Right renal pelvis (tissue), 4 donors: ENCODE measurements around the gene IL17RD. TPM values are rescaled to one million over a fixed set of nuclear protein-coding genes. Genes with fewer than 3 reads are reported as not detected.

Source experiments
- DNase-seq, 4 donors: peaks; one replicate each; pipeline ENCODE4 v3.0.0-alpha.2; 2013; ENCODE audit warnings: low read depth in 4 of 4, low spot score in 3 of 4, missing footprints in 1 of 4
- polyA plus RNA-seq, 4 donors: library from polyadenylated mRNA; unstranded; fragments of 120-200 nt; gene quantifications; one replicate each; pipeline ENCODE4 v1.2.1, GENCODE V29; 2013; ENCODE audit not compliant: insufficient read length in 4 of 4

IL17RD gene
- polyA plus RNA-seq, 4 donors: 48.0 to 54.7 (median 52.6) TPM

DNA sequence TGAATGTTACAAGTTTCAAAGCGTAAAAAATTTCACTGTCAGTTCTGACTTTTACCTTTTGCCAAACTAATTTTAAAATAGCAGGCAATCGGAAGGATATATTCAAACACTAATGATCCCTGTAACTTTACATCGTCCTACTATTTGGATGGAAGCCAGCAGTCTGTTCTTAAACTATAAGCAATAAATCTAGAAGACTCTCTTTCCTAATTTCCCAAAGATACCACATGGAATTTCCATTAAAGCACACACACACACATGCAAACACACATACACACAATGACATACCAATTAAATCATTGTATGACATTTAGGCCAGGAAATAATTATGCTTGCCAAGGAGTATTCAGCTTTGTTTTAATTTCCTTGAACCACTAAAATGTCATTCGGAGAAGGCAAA, 32.0 kb downstream of the IL17RD start:
- DNase-seq: no peak

DNA sequence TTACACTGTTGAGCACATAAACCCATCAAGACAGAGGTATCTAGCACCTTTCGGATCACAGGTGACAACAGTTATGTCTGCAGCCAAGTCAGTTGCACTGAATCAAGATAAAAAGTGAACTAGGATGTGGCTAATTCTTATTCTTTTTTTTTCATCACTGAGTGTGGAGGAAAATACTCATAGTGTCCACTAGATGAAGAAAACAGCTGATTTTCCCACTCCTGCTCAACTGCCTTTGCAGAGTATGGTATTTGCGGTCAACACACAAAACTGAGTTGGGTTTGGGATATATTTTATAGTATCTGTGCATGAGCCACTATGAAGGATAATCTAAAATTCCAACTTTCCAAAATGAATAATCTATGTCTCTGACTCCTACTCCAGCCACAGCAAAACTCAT, 32.5 kb downstream of the IL17RD start:
- DNase-seq: no peak

DNA sequence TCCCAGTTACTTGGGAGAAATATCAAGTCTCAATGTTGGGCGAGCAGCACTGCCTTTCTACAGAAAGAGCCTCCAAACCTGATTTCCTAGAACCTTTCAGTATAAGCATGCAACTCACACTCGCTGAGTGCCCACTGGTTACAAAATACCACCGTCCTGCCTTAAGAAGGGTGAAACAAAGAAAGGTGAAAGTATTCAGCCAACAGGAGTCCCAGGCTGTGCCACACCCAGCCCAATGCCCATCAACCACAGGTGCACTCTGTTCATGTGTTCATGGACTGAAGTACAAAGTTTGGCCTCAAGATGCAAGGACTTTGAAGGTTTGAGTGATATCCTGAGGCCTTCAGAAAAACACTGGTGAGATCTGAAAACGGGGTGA, 34.0 kb downstream of the IL17RD start:
- DNase-seq: no peak

DNA sequence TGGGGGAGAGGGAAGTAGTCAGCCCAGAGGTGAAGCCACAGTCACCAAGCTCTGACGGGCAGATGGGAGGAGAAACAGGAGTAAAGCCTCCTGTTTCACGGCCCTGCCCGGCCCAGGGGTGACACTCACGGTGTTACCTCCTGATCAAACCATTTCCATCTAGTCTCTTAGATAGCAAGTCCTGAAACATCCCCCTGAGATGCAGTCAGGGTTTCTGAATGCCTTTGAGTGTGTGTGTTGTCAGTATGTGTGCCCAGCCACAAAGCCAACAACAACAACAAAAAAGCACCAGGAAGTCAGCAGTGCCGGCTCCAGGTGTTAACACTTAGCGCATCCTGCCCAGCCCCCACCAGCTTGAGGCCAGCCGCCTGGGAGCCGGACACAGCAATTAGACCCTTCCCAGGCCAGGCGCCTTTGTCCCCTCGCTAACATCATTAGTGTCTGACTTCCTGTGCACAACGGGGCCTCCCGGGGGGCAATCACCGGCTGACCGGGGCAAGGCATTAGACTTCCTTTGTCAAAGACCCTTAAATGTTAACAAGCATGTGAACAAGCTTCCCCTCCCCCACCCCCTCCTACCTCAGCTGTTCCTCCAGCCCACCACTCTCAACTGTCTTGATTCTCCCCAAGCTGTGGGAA, 34.5 kb downstream of the IL17RD start:
- no peak for DNase-seq

DNA sequence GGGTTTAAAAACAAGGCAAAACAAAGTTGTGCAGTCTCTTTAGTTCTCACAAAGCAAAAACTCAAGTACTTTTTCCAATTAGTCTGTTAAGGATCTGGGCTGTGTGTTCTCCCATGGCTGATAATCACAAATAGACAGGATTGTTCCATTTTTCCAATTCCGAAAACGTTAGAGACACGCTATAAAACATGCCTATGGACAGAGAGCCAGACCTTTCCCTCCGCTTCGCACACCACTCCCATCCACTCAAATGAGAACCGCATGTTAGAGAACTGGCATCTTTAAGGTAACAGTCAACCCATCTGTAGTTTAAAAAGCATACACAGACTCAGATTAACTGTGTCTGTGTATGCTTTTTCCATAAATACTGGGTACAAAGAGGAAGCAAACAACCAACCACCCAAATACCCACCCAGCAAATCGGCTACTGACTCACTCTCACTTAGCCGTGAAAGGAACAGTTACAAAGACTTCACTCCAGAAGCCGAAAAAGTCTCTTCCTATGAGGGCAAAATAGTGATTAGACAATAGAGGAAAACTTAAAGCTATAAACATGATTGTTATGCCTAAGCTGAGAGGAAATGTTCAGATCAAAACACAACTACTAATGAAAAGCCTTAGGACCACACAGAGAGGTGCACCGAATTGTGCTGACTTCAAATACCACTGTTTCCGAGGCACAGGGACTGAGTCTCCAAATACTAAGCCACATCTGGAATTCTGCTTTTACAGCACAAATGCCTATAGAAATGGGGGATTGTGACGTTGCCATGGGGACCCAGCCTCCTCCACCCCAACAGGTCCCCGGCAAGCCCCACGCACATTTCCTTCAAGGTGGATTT, 36.1 kb downstream of the IL17RD start:
- no peak for DNase-seq

DNA sequence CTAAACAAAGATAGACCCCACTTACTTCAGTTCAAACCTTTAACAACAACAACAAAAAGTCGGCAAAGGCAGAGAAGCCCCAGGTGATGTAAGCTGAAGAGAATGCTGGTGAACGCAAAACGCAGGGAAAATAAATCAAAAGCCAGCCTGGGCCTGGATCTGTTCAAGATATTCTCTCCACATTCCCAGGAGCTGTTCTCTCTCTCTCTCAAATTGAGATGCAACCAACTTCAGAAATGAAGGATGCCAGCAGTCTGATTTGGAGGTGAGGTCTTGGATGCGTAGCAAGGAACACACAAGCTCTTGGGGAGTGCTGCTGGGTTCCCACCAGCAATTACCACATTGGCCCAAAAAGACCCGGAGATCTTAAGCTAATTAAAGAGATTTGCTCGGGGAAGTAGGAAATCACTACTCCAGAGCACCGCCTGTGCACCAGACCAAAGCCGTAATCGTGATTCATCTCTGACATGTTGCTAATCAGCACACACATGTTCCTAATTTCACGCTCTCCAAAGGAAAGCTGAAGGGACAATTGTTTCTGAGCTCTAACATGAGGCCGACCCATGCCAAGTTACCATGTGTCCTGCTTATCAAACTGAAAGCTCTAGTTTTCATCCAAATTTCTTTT, 37.1 kb downstream of the IL17RD start:
- DNase-seq: no peak

DNA sequence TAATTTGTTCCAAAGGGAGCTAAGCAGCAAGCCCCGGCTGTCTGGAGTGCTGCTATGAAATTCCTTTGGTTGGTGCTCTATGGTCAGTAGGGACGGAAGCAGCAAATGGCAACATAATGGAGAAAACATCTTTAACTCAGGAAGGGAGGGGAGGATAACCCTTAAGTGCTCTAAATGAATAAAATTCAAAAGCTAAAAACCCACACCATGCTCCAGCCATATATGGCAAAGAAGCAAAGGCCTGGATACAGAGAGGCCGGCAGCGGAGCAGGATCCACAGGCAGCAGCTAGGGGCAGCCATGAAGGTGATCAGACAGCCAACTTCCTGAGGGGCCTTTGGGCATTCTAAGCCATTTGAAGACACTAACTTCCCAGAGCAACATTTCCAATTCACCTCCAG, 38.9 kb downstream of the IL17RD start:
- DNase-seq: no peak

DNA sequence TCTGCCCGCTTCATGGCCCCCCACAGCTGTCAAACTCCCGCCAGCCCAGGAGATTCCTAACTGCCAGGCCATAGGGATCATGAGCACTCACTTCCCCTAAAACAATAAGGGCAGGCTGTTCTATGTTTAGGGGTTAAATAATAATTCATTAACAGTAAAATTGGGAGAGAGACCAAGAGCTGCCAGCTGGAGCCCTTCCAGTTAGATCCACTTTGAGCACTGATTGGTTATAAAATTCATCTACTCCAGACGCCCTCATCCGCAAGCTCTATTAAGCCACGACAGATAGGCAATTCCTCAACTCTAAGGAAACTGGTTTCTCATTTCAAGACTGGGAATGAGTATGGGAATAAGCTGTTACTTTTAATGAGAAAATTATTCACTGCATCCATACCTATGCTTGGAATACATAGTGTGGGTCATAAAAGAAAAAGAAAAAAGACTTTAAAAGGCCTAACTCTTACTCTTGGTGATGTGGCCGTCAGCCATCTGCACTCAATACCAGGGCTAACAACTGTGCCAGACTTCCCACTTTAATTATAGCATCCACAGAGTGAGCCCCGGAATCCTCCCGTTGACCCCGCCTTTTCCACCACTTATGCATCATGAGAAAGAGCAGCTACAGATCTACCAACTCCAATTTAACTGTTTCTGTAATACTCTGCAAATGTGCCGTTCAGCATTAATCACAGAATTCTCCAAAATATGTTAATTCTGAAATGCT, 44.5 kb downstream of the IL17RD start:
- no peak for DNase-seq

DNA sequence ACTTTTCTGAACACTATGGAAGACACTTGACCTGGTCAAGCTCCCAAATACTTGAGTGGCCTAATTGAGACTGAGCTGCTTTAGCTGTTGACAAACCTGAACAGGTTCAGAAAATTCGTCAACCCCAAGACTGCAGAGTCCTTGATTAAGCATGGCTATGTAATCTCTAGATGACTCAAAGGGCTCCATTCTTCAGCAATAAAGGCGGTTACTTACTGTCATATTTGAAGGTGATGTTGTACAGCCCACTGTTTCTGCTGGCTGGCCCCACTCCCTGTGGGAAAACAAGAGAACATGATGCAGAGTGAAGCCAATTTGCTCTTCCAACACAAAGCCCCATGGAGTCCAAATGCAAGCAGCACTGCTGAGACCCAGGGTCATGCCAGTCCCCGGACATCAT, 45.1 kb downstream of the IL17RD start:
- no peak for DNase-seq

DNA sequence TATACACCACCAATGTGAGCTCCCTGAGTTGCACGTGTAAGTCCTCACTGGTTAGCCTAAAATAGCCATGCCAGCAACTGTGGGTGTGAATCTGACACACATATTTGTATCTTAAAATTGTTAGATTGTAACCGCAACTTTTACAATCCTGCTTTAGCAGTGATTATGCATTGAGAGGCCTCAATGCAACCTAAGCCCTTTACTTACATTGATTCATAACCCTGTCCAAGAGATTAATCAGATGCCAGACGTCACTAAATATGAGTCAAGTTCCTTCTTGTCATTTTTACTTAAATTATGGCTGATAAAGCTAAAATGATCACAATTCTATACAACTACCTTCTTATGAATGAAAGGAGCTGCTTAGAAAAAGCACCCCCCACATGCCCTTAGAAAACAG, 46.9 kb downstream of the IL17RD start:
- no peak for DNase-seq

DNA sequence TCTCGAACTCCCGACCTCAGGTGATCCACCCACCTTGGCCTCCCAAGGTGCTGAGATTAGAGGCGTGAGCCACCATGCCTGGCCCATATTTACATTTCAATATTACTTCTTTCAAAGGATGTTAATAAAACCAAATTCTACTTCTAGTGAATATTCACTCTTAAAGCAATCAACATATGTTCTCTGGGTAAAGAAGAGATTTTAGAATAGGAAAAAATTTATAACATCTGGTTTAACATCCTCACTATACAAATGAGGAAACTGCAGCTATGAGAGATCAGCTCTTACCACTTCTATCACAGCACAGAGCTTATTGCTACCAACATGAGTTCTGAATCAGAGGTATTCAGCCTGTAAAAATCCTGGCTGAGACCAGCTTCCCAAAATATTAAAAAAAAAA, 48.7 kb downstream of the IL17RD start:
- no peak for DNase-seq

DNA sequence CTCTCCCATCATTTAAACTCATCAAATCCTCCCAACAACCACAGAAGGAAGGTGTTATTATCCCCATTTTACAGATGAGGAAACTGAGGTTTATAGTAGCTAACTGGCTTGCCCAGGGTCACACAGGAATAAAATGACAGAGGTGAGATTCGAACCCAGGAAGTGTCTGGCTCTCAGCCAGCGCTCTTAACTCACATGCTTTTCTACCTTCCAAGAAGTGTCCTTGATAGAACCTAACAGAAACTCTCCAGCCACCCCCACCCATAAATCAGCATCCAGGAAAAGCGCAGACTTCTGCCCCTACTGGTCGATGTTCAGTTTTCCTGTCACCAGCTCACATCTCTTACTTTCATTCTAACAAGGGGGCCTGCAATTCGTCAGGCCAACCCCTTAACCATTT, 52.9 kb downstream of the IL17RD start:
- no peak for DNase-seq

DNA sequence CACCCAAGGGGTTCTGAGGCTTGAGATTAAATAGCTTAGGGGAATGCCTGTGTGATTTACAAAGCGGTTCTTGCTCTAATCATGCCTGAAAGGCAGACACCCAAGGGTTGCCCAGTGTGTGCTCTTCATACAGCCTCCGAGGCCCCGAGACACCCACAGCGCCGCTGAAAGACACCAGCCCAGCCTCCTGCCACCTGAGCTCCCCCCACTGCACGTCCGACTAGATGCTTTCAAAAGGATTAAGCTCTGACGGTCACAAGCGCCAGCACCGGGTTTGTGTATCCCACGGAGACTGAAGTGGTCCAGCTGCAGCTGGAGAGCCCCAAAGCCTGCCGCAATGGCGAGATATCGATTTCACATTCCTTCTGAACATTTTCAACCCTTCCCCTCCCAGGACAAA, 54.4 kb downstream of the IL17RD start:
- DNase-seq: no peak

DNA sequence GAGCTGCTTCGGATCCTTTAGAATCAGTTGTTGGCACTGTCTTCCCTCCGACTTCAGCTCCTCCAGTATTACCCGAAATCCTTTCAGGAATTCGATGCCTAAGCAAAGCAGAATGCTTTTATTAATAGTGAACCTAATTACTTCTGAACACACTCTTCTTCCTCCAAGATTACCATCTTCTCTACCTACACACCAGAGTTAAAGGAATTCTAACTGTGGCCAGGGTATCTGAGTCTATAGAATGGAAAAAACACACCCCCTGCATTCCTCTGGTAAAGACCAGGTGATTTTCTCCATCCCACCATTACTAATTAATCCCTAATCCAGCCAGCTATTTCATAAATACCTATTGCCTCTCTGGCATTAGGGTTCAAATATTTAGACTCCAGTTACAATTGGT, 54.9 kb downstream of the IL17RD start:
- no peak for DNase-seq

DNA sequence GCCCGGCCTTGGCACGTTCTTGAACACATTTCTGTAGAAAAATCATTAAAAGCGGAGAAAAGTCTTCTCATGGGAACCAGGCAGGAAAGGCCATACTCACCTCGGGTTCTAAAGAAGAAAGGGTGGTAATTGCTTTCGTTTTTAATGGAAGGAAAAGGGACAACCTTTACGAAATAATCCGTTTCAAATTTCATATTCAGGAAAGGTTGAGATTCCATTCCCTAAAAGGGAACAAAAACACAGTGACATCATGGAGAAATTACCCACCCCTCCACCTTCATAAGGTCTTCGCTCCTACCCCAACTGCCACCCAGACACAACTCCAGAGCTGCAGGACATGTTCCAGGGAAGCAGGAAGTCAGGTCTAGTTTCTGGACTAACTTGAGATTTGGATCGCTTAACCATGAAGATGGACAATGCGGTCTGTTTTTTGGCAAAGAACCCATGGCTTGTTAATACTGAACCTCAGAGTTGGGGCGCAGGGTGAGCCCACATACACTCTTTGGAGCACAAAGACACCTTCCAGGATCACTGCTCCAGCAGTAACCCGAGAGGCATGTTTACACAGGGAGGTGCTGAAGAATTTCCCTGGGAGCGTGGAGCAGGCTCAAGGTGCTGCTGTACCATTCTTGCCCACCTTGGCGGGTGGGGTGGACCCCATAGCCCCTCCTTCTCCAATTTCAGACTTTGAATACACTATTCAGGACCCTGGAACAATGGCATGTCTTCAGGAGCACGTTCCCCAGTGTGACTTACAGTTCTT, 55.5 kb downstream of the IL17RD start:
- no peak for DNase-seq

DNA sequence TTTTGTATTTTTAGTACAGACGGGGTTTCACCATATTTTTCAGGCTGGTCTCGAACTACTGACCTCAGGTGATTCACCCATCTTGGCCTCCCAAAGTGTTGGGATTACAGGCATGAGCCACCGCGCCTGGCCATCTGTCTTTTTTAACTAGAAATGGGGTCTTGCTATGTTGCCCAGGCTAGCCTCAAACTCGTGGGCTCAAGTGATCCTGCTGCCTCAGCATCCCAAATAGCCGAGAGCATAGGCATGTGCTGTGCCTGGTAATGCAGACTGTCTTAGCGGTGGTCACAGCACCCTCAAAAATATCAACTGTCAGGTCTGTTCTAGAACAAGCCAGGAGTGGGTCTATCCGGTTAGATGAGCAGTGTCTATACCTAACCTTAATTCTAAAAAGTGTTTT, 56.5 kb downstream of the IL17RD start:
- DNase-seq: no peak

DNA sequence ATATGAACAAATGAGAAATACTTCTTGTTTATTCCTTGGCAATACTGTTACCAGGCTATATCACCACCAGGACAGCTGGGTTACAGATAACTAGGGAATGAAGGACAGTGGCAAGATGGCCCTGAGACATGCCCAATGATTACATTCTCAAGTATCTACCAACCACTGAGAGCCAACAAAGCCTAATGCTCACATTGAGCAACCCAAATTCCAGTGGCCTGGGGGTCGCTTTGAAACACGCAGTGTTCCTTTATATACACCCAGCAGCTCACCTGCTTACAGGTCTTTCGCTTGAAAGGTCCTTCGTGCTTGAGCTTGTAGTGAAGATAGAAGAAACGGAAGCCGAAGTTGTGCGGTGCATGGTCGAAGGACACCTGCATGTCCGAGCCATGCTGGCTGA, 59.6 kb downstream of the IL17RD start:
- no peak for DNase-seq

DNA sequence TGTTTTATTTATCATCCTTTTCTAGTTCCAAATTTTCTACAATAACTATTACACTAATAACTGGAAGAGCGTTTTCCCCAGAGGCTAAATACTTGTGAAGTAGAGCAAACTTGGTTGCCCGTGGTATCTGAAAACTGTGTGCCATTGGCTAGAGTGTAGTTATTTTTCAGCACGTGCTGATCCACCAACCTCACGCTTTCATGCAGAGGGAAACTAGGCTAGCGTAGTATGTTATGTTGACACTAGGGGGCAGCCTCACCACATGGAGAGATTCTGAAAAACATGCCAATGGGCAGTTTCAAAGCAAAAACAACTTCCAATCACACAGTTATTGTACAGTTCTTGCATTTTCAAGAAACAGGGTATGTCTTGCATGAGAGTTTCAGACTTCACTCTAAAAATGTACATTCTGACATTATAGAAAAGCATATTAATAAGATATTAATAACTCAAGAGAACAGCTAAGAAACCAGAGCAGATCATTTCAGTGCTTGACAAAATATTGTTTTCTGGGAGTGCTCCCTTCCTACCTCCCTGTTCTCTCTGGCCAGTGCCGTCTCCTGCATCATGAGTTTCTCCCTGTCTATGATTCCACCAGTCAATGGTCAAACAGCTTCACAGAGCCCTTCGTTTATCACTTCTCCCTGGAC, 65.0 kb downstream of the IL17RD start:
- DNase-seq: peak in 2 of 4 donors; percentile 68 to 70

DNA sequence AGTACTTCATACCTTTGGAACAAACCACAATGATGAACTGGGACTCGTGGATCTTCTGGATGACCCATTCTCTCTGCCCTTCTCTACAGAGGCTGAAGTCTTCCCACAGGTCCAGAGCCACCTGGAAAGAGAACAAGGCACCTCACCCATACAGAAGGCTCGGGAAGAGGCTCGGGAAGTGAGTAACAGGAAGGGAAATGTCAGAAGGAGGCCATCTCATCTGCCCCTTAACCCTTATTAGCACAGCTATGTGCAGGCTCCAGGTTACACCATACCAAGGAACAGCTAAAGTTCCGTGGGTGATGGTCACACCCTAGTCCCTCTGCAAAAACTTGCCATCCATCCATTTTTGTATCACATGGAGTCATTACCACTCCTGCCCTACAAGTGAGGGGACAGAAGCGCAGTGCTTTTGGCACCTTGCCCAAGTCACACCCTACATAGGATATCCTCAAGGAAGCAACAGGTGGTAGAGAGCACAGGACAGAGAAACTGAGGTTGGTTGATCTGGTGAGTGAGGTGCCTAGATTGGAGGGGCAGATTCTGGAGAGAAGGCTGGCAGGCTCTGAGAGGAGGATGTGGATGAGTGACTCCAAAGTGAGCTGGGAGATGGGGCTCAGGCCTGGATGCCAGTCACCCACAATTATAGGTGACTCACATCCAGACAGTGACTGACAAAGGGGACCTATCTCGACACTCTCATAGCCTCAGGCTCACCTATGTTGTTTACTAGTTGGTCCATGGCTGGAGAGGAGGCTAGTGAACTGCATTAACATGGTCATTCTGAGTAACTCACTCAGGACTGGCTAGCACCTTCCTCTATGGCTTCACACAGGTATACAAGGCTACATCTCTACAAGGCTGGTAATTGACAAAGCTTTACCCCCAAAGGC, 66.5 kb downstream of the IL17RD start:
- no peak for DNase-seq
